GM12878 (cell line): ENCODE data around the gene FOXR2. TPM values are rescaled to one million over a fixed set of nuclear protein-coding genes. Genes with fewer than 3 reads are reported as not detected.

Experiments
- ATAC-seq: fragments of 200-7000 bp; cut with Tn5 transposase; 3 replicates; pipeline ENCODE4 v1.9.1; 2020; ENCODE audit warnings: mild to moderate bottlenecking, moderate library complexity
- BruUV-seq: library from RNA; stranded (reverse); fragments of 400-500 nt; replicated peaks from 2 replicates; lab custom pipeline; 2021; lab: Mats Ljungman, UMichigan
- CTCF ChIA-PET: fragments of 300-600 bp; sonication (Branson Sonifier 250); formaldehyde crosslinking; extraction: SDS; loops from one replicate; lab custom pipeline; 2021; ENCODE audit warnings: inconsistent platforms; lab: Yijun Ruan, JAX
- POLR2A ChIA-PET: fragments of 350-600 bp; formaldehyde crosslinking; extraction: SDS; loops from one replicate; lab custom pipeline; 2021; ENCODE audit warnings: inconsistent platforms; lab: Charles Lee
- RAD21 ChIA-PET: fragments of 300-600 bp; sonication (Branson Sonifier 250); formaldehyde crosslinking; loops from one replicate; lab custom pipeline; 2023; ENCODE audit warnings: antibody characterized with exemption; ENCODE audit not compliant: unreplicated experiment; lab: Charles Lee
- SMC1A ChIA-PET: fragments of 300-600 bp; sonication (Branson Sonifier 250); formaldehyde crosslinking; loops from one replicate; lab custom pipeline; 2023; ENCODE audit not compliant: unreplicated experiment, uncharacterized antibody; lab: Charles Lee
- DNase-seq: peaks from one replicate; pipeline ENCODE4 v3.0.0-alpha.2; 2011; ENCODE audit warnings: low read depth, low spot score
- FAIRE-seq: peaks from 3 replicates; lab custom pipeline; 2011; peaks lifted over from hg19 to GRCh38; lab: Jason Lieb, UNC
- H2AFZ ChIP-seq: 2 replicates; pipeline ENCODE4 v1.6.0; 2011; ENCODE audit warnings: low read depth, low read length, control low read depth; ENCODE audit not compliant: control insufficient read depth
- H3K27ac ChIP-seq: 2 replicates; pipeline ENCODE4 v1.5.1; 2011; ENCODE audit warnings: control low read depth; ENCODE audit not compliant: control insufficient read depth, insufficient read depth
- H3K27me3 ChIP-seq, 2 experiments: replicated peaks in 1 of 2; 2 replicates each; pipeline versions ENCODE4 v1.6.0 to v1.6.1; 2011; ENCODE audit warnings: low read length in 1 of 2; ENCODE audit not compliant: control insufficient read depth in 2 of 2, insufficient read depth in 2 of 2
- H3K36me3 ChIP-seq, 2 experiments: 2 replicates each; pipeline ENCODE4 v1.5.1; 2011; ENCODE audit warnings: low read length in 1 of 2; ENCODE audit not compliant: control insufficient read depth in 2 of 2, insufficient read depth in 2 of 2
- H3K4me1 ChIP-seq: 2 replicates; pipeline ENCODE4 v1.6.1; 2011; ENCODE audit warnings: mild to moderate bottlenecking, low read length, moderate library complexity, mixed read lengths; ENCODE audit not compliant: control insufficient read depth, insufficient read depth
- H3K4me2 ChIP-seq: 2 replicates; pipeline ENCODE4 v1.6.0; 2011; ENCODE audit warnings: control low read depth; ENCODE audit not compliant: control insufficient read depth, insufficient read depth
- H3K4me3 ChIP-seq: fragments of 200-600 bp; sonication (generic); 2 replicates; pipeline ENCODE4 v1.5.1; 2016
- H3K79me2 ChIP-seq: 2 replicates; pipeline ENCODE4 v1.6.0; 2011; ENCODE audit warnings: low read length; ENCODE audit not compliant: control insufficient read depth, insufficient read depth
- H3K9ac ChIP-seq: 2 replicates; pipeline ENCODE4 v1.8.0; 2011; ENCODE audit warnings: low read length, control low read depth, mixed read lengths; ENCODE audit not compliant: control insufficient read depth, insufficient read depth
- H3K9me3 ChIP-seq: replicated peaks from 3 replicates; pipeline ENCODE4 v1.5.1; 2011; ENCODE audit warnings: mild to moderate bottlenecking, low read length; ENCODE audit not compliant: control insufficient read depth, insufficient read depth
- H4K20me1 ChIP-seq: 2 replicates; pipeline ENCODE4 v1.6.0; 2011; ENCODE audit not compliant: control insufficient read depth, insufficient read depth
- BHLHE40 ChIP-seq, 2 experiments: fragments of 450-650 bp in 1 of 2; IDR thresholded peaks; 2 replicates each; pipeline ENCODE4 v1.6.1; 2011 to 2017; ENCODE audit warnings: low read depth in 2 of 2, borderline replicate concordance in 1 of 2, improper control_type of control experiment in 1 of 2, low read length in 1 of 2, mild to moderate bottlenecking in 1 of 2
- DPF2 ChIP-seq: fragments of 450-650 bp; IDR thresholded peaks from 2 replicates; pipeline ENCODE4 v1.6.1; 2017; ENCODE audit warnings: mild to moderate bottlenecking
- EED ChIP-seq: sonication (generic); IDR thresholded peaks from 2 replicates; pipeline ENCODE4 v1.6.1; 2016; ENCODE audit warnings: antibody characterized with exemption, low read depth
- GABPA ChIP-seq: IDR thresholded peaks from 2 replicates; pipeline ENCODE4 v1.6.1; 2014; ENCODE audit warnings: antibody characterized with exemption, low read depth, mild to moderate bottlenecking, inconsistent platforms
- HDAC6 ChIP-seq: fragments of 200-600 bp; sonication (generic); IDR thresholded peaks from one replicate; pipeline ENCODE4 v1.8.0; 2017; ENCODE audit warnings: antibody characterized with exemption; ENCODE audit not compliant: unreplicated experiment
- HDGF ChIP-seq: fragments of 450-650 bp; IDR thresholded peaks from 2 replicates; pipeline ENCODE4 v1.6.1; 2016; ENCODE audit warnings: antibody characterized with exemption
- NR2F1 ChIP-seq: fragments of 450-650 bp; conservative IDR thresholded peaks from 2 replicates; pipeline ENCODE4 v1.6.1; 2017; ENCODE audit warnings: mild to moderate bottlenecking
- POLR2A ChIP-seq: IDR thresholded peaks from 2 replicates; pipeline ENCODE4 v1.6.1; 2011; ENCODE audit warnings: low read depth, mild to moderate bottlenecking, low read length
- RUNX3 ChIP-seq: IDR thresholded peaks from 2 replicates; pipeline ENCODE4 v1.6.1; 2012; ENCODE audit warnings: low read length, inconsistent platforms
- TCF7 ChIP-seq: IDR thresholded peaks from 2 replicates; pipeline ENCODE4 v1.6.1; 2014; ENCODE audit warnings: antibody characterized with exemption, borderline replicate concordance
- ZNF207 ChIP-seq: fragments of 450-650 bp; IDR thresholded peaks from 2 replicates; pipeline ENCODE4 v1.6.1; 2014; ENCODE audit warnings: antibody characterized with exemption, mild to moderate bottlenecking, borderline replicate concordance
- ZNF384 ChIP-seq: IDR thresholded peaks from 2 replicates; pipeline ENCODE4 v1.6.1; 2012; ENCODE audit warnings: low read depth, mild to moderate bottlenecking, low read length, improper control_type of control experiment, borderline replicate concordance
- ZSCAN29 ChIP-seq: fragments of 450-650 bp; IDR thresholded peaks from 2 replicates; pipeline ENCODE4 v1.6.1; 2017; ENCODE audit warnings: mild to moderate bottlenecking, moderate library complexity
- WGBS: methylation state at CpG from one replicate; pipeline ENCODE4 v1.1.6; 2016; ENCODE audit warnings: low lambda C conversion rate; ENCODE audit not compliant: insufficient replicate concordance, insufficient coverage; ENCODE audit errors: missing lambda C conversion rate; 5-methylcytosine and 5-hydroxymethylcytosine counted together
- in situ Hi-C: fragments of 300-500 bp; cut with MboI; formaldehyde crosslinking; loops from 9 replicates; pipeline ENCODE4 v1.14.3; 2018; ENCODE audit warnings: mixed read lengths
- intact Hi-C: fragments of 100-400 bp; cut with micrococcal nuclease; formaldehyde crosslinking; loops from one replicate; pipeline ENCODE4 v1.14.2; 2022; ENCODE audit not compliant: unreplicated experiment
- polyA plus RNA-seq, 11 experiments: library from polyadenylated mRNA; depleted of rRNA in 4 of 11; unstranded in 6 of 11; stranded (reverse) in 5 of 11; fragments of >200 nt; fragmentation: Nextera tagmentation in 4 of 11; fragmentation: Illumina TruSeq in 1 of 11; extraction: Ambion mirVana in 4 of 11; extraction: Trizol in 1 of 11; gene quantifications; 1 replicate in 1 of 11; 2 replicates in 10 of 11; pipeline versions ENCODE4 v1.2.1 to v1.2.3, GENCODE V29; 2011 to 2016; ENCODE audit warnings: inconsistent platforms in 2 of 11, missing spikeins in 2 of 11, low read depth in 1 of 11
- total RNA-seq, 4 experiments: library from RNA; depleted of rRNA in 3 of 4; stranded (reverse); fragments of >200 nt in 3 of 4; fragmentation: Illumina TruSeq in 1 of 4; extraction: Trizol in 1 of 4; gene quantifications; 2 replicates each; pipeline versions ENCODE4 v1.2.1 to v1.2.3, GENCODE V29; 2013 to 2021
- TF ChIP-seq, protein P1 (sequence below): fragments of 450-650 bp; IDR thresholded peaks from 2 replicates; pipeline ENCODE4 v1.6.1; 2018; ENCODE audit warnings: mild to moderate bottlenecking, low read depth, moderate library complexity; ENCODE audit not compliant: partially characterized antibody
- TF ChIP-seq, protein P2 (sequence below): IDR thresholded peaks from 2 replicates; pipeline ENCODE4 v1.6.1; 2012; ENCODE audit warnings: low read depth, low read length, improper control_type of control experiment
- TF ChIP-seq, protein P3 (sequence below): fragments of 450-650 bp; formaldehyde crosslinking; IDR thresholded peaks from 2 replicates; pipeline ENCODE4 v1.4.0; 2020; ENCODE audit warnings: mild to moderate bottlenecking, moderate library complexity

Gene FOXR2
- total and polyA plus RNA-seq, 10 of the 15 experiments (the other 5 are each of a cell fraction or from before 2014, with no cell fraction given), result not detected

DNA sequence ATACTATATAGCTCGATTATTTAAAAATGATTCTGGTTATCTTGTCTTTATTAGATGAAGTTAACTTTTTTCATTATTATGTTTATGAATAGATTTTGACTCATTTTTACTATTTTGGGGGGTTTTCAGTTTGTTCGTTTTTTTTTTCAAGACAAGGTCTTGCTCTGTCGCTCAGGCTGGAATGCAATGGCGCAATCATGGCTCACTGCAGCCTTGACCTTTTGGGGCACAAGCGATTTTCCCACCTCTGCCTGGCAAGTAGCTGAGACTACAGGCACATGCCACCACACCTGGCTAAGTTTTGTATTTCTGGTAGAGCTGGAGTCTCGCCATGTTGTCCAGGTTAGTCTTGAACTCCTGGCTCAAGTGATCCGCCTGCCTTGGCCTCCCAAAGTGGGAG lies 24.9 kb upstream of the FOXR2 start (continued):
- TF ChIP-seq HDAC6 (no peak), RUNX3 (no peak)

DNA sequence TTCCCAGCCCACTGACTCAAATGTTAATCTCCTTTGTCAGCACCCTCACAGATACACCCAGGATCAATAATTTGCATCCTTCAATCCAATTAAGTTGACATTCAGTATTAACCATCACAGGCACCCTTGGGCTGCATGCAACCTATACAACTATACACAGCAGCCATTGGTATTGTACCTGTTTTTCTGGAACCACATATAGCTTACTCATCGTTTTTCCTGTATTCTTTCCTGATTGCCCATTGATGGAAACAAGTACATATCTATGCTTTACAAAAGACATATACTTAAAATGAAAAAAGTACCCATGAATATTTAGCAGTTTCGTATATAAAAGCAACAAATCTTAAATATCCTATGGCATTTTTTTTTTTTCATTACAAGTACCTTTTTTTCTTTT lies 3.7 kb upstream of the FOXR2 start:
- ChIA-PET POLR2A (no interaction called here), SMC1A (no interaction called here), RAD21 (no interaction called here), CTCF (no interaction called here)
- in situ Hi-C loops (no loop called here), intact Hi-C loops (no loop called here)
- DNase-seq (no peak), FAIRE-seq (no peak), ATAC-seq (no peak)
- Histone ChIP-seq H3K36me3 (no peaks in the 10 kb centered on the region), H3K27me3 (no peaks in the 10 kb centered on the region), H3K4me2 (no peak overlapping the region), H3K4me1 (no peaks in the 10 kb centered on the region), H3K9ac (no peak overlapping the region), H2AFZ (no peak overlapping the region), H3K4me3 (no peak overlapping the region), H3K9me3 (no peaks in the 10 kb centered on the region), H3K27ac (no peak overlapping the region), H4K20me1 (no peaks in the 10 kb centered on the region), H3K79me2 (no peaks in the 10 kb centered on the region)
- BruUV-seq, result no TSS peak
- 1% methylated on average over 2 of the region's 2 CpGs for WGBS
- TF ChIP-seq BHLHE40 (IDR thresholded peaks at IDR 0.05; ENCODE audit: borderline replicate concordance in 1 of 2, low read depth in 2 of 2, low read length in 1 of 2) (no peak), NR2F1 (no peak), ZNF384 (no peak), DPF2 (no peak), TCF7 (no peak), ZNF207 (no peak), HDGF (no peak), EED (no peak), ZSCAN29 (no peak), GABPA (no peak), POLR2A (no peak)
- TF ChIP-seq, protein P1, sequence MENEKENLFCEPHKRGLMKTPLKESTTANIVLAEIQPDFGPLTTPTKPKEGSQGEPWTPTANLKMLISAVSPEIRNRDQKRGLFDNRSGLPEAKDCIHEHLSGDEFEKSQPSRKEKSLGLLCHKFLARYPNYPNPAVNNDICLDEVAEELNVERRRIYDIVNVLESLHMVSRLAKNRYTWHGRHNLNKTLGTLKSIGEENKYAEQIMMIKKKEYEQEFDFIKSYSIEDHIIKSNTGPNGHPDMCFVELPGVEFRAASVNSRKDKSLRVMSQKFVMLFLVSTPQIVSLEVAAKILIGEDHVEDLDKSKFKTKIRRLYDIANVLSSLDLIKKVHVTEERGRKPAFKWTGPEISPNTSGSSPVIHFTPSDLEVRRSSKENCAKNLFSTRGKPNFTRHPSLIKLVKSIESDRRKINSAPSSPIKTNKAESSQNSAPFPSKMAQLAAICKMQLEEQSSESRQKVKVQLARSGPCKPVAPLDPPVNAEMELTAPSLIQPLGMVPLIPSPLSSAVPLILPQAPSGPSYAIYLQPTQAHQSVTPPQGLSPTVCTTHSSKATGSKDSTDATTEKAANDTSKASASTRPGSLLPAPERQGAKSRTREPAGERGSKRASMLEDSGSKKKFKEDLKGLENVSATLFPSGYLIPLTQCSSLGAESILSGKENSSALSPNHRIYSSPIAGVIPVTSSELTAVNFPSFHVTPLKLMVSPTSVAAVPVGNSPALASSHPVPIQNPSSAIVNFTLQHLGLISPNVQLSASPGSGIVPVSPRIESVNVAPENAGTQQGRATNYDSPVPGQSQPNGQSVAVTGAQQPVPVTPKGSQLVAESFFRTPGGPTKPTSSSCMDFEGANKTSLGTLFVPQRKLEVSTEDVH, result no peak
- TF ChIP-seq, protein P2, sequence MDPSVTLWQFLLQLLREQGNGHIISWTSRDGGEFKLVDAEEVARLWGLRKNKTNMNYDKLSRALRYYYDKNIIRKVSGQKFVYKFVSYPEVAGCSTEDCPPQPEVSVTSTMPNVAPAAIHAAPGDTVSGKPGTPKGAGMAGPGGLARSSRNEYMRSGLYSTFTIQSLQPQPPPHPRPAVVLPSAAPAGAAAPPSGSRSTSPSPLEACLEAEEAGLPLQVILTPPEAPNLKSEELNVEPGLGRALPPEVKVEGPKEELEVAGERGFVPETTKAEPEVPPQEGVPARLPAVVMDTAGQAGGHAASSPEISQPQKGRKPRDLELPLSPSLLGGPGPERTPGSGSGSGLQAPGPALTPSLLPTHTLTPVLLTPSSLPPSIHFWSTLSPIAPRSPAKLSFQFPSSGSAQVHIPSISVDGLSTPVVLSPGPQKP, result no peak
- TF ChIP-seq, protein P3, sequence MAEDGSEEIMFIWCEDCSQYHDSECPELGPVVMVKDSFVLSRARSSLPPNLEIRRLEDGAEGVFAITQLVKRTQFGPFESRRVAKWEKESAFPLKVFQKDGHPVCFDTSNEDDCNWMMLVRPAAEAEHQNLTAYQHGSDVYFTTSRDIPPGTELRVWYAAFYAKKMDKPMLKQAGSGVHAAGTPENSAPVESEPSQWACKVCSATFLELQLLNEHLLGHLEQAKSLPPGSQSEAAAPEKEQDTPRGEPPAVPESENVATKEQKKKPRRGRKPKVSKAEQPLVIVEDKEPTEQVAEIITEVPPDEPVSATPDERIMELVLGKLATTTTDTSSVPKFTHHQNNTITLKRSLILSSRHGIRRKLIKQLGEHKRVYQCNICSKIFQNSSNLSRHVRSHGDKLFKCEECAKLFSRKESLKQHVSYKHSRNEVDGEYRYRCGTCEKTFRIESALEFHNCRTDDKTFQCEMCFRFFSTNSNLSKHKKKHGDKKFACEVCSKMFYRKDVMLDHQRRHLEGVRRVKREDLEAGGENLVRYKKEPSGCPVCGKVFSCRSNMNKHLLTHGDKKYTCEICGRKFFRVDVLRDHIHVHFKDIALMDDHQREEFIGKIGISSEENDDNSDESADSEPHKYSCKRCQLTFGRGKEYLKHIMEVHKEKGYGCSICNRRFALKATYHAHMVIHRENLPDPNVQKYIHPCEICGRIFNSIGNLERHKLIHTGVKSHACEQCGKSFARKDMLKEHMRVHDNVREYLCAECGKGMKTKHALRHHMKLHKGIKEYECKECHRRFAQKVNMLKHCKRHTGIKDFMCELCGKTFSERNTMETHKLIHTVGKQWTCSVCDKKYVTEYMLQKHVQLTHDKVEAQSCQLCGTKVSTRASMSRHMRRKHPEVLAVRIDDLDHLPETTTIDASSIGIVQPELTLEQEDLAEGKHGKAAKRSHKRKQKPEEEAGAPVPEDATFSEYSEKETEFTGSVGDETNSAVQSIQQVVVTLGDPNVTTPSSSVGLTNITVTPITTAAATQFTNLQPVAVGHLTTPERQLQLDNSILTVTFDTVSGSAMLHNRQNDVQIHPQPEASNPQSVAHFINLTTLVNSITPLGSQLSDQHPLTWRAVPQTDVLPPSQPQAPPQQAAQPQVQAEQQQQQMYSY (CRISPR knock-in tag), result no peak
